Measurements from ENCODE around the gene SLC5A10. TPM values are rescaled to one million over a fixed set of nuclear protein-coding genes. Genes with fewer than 3 reads are reported as not detected.

Gene SLC5A10
- total RNA-seq, 4 donors from 2014 or later = not detected

DNA sequence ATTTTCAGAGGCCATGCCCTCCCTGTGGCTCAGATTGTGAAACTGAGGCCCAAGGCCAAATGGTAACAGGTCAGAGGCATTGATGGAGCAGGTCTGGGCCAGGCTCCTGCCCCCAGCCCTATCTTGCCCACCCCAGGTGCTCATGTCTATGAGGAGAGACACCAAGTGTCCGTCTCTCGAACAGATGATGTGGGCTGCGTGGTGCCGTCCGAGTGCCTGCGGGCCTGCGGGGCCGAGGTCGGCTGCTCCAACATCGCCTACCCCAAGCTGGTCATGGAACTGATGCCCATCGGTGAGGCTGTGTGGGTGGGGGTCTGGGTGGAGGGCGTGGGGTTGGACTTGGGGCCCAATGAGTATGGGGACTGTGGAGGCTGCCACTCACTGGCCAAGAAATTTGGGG lies 61.3 kb downstream of the SLC5A10 start:
- no peak for TF ChIP-seq EP300 (IDR thresholded peaks at IDR 0.05)
- no peak for TF ChIP-seq POLR2A (IDR thresholded peaks at IDR 0.05)
- TF ChIP-seq, protein P1, sequence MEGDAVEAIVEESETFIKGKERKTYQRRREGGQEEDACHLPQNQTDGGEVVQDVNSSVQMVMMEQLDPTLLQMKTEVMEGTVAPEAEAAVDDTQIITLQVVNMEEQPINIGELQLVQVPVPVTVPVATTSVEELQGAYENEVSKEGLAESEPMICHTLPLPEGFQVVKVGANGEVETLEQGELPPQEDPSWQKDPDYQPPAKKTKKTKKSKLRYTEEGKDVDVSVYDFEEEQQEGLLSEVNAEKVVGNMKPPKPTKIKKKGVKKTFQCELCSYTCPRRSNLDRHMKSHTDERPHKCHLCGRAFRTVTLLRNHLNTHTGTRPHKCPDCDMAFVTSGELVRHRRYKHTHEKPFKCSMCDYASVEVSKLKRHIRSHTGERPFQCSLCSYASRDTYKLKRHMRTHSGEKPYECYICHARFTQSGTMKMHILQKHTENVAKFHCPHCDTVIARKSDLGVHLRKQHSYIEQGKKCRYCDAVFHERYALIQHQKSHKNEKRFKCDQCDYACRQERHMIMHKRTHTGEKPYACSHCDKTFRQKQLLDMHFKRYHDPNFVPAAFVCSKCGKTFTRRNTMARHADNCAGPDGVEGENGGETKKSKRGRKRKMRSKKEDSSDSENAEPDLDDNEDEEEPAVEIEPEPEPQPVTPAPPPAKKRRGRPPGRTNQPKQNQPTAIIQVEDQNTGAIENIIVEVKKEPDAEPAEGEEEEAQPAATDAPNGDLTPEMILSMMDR (IDR thresholded peaks at IDR 0.05) = no peak
- no peak for TF ChIP-seq POLR2AphosphoS5 (IDR thresholded peaks at IDR 0.05)
- WGBS, 2 donors (ENCODE audit: low coverage in 1 of 2) = 94% methylated on average over 9 of the region's 12 CpGs; no CpG with 5 or more reads in 1 of the 2 donors
- no peaks in the 10 kb centered on the region for H3K9me3 ChIP-seq

DNA sequence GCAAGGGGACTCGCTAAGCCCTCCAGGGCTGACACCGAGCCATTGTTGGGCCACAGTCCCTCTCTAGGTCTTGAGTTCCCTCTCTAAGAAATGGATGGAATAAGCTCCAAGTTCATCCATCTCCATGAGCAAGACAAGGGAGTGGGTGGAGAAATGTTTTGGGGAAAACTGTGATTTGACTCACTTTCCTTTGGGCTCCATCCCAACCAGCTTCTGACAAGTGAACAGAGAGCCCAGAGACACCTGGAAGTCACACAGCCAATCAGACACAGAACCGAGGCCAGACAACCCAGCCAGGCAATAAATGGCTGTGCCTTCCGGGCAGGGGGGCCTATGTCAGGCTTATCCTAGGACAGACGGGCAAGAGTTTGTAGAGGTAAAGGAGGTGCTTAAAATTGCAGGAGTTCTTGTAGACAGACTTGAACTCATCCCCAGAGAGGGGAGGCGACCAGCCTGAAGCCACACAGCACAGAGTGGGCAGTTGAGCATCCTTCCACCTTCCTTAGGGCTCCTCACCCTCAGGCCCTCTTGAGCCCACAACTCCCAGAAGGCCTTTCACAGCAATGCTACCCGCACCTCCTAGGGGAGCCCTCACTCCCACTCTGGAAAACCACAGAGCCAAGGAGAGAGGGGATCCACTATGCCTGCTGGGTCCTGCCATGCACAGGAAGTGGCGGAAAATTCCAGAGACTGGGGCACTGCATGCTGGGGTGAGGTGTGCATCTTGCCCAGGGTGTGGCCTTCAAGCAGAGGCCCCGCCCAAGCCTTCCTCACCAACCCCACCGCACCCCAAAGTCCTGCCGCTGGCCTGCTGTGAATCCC lies 62.1 kb downstream of the SLC5A10 start:
- no peak for TF ChIP-seq POLR2AphosphoS5 (IDR thresholded peaks at IDR 0.05)
- TF ChIP-seq, protein P1 (IDR thresholded peaks at IDR 0.05) = no peak
- no peak for TF ChIP-seq POLR2A (IDR thresholded peaks at IDR 0.05)
- TF ChIP-seq EP300 (IDR thresholded peaks at IDR 0.05) = no peak
- no peak overlapping the region for H3K27ac ChIP-seq
- H3K27me3 ChIP-seq = peaks cover 10% of the 10 kb centered on the region
- WGBS, 2 donors (ENCODE audit: low coverage in 1 of 2) = 100% methylated on average over 2 of the region's 11 CpGs
- no peaks in the 10 kb centered on the region for H3K36me3 ChIP-seq
- no peak overlapping the region for H3K4me3 ChIP-seq
- no peaks in the 10 kb centered on the region for H3K9me3 ChIP-seq
- no peaks in the 10 kb centered on the region for H3K4me1 ChIP-seq
- ATAC-seq = no peak

More for the DNA sequence above, 61.3 kb downstream of the SLC5A10 start:
- Histone ChIP-seq H3K4me1 (no peaks in the 10 kb centered on the region), H3K27ac (no peak overlapping the region), H3K4me3 (no peak overlapping the region), H3K36me3 (no peaks in the 10 kb centered on the region), H3K27me3 (peaks cover 4% of the 10 kb centered on the region)
- ATAC-seq = no peak

DNA sequence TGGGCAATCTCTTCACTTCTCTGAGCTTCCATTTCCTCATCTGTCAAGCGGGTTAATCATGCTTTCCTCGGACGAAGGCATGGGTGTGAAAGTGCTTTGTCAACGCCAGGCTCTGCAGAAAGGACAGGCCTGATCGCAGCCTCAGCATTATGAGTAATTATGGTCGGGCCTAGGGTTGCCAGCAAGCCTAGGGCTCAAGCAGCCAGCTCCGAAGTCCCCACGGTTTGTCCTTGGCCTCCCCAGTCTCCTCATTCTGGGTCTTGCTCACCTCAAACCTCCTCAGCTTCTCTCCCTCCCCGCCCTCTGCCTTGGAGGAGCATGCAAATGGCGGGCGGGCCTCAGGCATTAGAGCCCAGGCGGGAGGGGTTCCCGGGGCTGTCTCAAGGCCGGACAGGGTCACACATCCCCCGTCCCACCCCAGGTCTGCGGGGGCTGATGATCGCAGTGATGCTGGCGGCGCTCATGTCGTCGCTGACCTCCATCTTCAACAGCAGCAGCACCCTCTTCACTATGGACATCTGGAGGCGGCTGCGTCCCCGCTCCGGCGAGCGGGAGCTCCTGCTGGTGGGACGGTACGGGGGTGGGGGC lies 62.8 kb downstream of the SLC5A10 start:
- H3K4me1 ChIP-seq = no peaks in the 10 kb centered on the region
- ATAC-seq = no peak
- no peaks in the 10 kb centered on the region for H3K9me3 ChIP-seq
- TF ChIP-seq, protein P1 (IDR thresholded peaks at IDR 0.05) = no peak
- TF ChIP-seq POLR2A (IDR thresholded peaks at IDR 0.05) (no peak), EP300 (IDR thresholded peaks at IDR 0.05) (no peak), POLR2AphosphoS5 (IDR thresholded peaks at IDR 0.05) (no peak)
- H3K27me3 ChIP-seq = peaks cover 10% of the 10 kb centered on the region
- no peak overlapping the region for H3K27ac ChIP-seq
- H3K36me3 ChIP-seq = no peaks in the 10 kb centered on the region
- no peak overlapping the region for H3K4me3 ChIP-seq
- 57 to 71% methylated on average over 5 to 7 of the region's 29 CpGs for WGBS, 2 donors (ENCODE audit: low coverage in 1 of 2)

DNA sequence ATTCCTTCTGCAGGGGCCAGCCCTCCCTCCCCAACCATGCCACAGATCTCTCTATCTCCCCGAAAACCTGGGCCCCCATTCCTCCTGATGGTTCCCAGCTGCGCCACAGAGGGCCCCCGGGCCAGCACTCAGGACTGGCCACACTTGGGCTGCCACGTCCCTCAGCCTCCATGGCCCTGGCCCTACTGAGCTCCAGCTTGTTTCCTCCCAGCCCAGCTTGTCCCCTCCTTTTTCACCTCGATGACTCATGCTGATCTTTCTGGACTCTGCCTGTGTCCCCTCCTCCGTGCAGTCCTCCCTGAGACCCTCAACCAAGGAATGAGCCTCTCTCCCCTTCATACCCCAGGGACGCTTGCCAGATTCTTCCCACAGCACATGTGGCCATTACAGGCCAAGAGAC lies 63.5 kb downstream of the SLC5A10 start:
- no peak overlapping the region for H3K4me3 ChIP-seq
- no peaks in the 10 kb centered on the region for H3K9me3 ChIP-seq
- WGBS, 2 donors (ENCODE audit: low coverage in 1 of 2) = 78 to 86% methylated on average over 2 to 5 of the region's 7 CpGs
- H3K27ac ChIP-seq = no peak overlapping the region
- no peaks in the 10 kb centered on the region for H3K36me3 ChIP-seq
- TF ChIP-seq, protein P1 (IDR thresholded peaks at IDR 0.05) = no peak
- no peak for ATAC-seq
- H3K4me1 ChIP-seq = no peaks in the 10 kb centered on the region
- peaks cover 10% of the 10 kb centered on the region for H3K27me3 ChIP-seq

DNA sequence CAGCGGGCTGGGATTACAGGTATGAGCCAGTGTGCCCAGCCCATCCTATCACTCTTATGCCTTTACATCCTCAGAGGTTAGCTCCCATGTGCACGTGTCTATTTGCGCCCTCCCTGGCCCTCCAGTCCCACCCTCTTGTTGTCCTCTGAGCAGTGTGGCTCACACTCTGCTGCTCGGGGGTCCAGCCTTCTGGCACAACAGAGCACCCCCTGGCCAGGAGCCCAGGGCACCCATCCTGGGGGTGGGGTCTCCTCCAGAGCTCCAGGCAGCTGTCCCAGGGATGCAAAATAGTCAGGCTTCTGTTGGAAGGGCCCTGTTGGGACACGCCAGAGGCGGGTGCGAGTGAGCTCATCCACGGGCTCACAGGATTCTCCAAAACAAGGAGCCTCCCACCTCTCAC lies 64.3 kb downstream of the SLC5A10 start:
- Histone ChIP-seq H3K27ac (no peak overlapping the region), H3K9me3 (no peaks in the 10 kb centered on the region), H3K27me3 (peaks cover 10% of the 10 kb centered on the region), H3K4me3 (no peak overlapping the region), H3K4me1 (no peaks in the 10 kb centered on the region), H3K36me3 (no peaks in the 10 kb centered on the region)
- 73 to 100% methylated on average over 1 to 3 of the region's 8 CpGs for WGBS, 2 donors (ENCODE audit: low coverage in 1 of 2)
- TF ChIP-seq, protein P1 (IDR thresholded peaks at IDR 0.05) = no peak
- TF ChIP-seq POLR2A (IDR thresholded peaks at IDR 0.05) (no peak), EP300 (IDR thresholded peaks at IDR 0.05) (no peak), POLR2AphosphoS5 (IDR thresholded peaks at IDR 0.05) (no peak)
- ATAC-seq = no peak

Measured in gastroesophageal sphincter (tissue), 4 donors.